Measurements from ENCODE around the gene JAM2.
"Not testable (repeated sequence)": the region's sequence is repeated elsewhere in the genome, so short reads cannot be mapped to it uniquely, and the experiment has no call there.

Gene JAM2

DNA sequence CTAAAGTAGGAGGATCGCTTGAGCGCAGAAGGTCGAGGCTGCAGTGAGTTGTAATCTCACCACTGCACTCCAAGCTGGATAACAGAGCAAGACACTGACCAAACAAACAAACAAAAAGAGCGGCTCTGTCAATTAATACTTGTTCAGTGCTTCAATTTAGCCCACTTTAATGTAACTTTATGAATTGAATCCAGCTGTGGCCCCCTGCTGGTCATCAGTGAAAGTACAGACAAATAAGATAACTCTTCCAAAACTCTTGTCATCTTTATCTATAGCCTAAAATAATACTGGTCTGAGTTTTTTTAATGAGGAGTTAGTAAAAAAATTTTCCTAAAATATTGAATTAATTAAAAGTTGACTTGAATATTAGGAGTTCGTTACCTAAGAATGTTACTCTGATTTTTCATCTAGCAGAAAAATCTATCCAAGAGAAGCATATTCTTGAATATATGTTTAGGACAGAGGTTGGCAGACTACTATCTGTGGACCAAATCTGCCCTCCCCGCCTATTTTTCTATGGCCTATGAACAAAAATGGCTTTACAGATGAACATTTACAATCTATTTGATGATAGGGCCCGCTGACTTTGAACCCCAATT, 69.5 kb downstream of the JAM2 start:
- H4K20me1 ChIP-seq (ENCODE audit: insufficient read depth): no peaks in the 10 kb centered on the region

DNA sequence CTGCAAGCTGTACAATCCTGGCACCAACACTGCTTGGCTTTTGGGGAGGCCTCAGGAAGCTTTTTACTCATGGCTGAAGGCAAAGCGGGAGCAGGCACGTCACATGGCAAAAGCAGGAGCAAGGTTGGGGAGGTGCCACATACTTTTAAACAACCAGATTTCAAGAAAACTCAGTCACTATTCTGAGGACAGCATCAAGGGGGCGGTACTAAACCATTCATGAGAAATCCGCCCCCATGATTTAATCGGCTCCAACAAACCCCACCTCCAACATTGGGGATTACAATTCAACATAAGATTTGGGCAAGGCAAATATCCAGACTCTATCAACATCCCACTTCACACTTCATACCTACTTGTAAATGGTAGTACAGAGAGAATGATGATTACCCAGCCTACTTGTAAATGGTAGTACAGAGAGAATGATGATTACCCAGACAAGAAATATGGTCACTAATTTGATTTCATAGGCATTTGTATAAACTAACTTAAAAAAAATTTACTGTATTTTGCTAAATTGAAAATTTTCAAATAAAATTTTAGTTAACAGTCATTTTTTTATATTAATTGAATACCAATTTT, 70.7 kb downstream of the JAM2 start:
- no peaks in the 10 kb centered on the region for H4K20me1 ChIP-seq (ENCODE audit: insufficient read depth)
- H3K36me3 ChIP-seq (ENCODE audit: insufficient read depth): no peaks in the 10 kb centered on the region
- TF ChIP-seq, protein P1, sequence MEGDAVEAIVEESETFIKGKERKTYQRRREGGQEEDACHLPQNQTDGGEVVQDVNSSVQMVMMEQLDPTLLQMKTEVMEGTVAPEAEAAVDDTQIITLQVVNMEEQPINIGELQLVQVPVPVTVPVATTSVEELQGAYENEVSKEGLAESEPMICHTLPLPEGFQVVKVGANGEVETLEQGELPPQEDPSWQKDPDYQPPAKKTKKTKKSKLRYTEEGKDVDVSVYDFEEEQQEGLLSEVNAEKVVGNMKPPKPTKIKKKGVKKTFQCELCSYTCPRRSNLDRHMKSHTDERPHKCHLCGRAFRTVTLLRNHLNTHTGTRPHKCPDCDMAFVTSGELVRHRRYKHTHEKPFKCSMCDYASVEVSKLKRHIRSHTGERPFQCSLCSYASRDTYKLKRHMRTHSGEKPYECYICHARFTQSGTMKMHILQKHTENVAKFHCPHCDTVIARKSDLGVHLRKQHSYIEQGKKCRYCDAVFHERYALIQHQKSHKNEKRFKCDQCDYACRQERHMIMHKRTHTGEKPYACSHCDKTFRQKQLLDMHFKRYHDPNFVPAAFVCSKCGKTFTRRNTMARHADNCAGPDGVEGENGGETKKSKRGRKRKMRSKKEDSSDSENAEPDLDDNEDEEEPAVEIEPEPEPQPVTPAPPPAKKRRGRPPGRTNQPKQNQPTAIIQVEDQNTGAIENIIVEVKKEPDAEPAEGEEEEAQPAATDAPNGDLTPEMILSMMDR (conservative IDR thresholded peaks at IDR 0.05; ENCODE audit: low read depth, low read length): no peak
- H2AFZ ChIP-seq (ENCODE audit: low read depth): no peak overlapping the region
- H3K9ac ChIP-seq: no peak overlapping the region
- no peak overlapping the region for H3K4me3 ChIP-seq (IDR thresholded peaks at IDR 0.05; ENCODE audit: insufficient read depth, low read depth, low read length)
- H3K4me2 ChIP-seq: no peak overlapping the region
- no peak overlapping the region for H3K27ac ChIP-seq
- no peaks in the 10 kb centered on the region for H3K27me3 ChIP-seq (ENCODE audit: insufficient read depth, low read depth)
- no peaks in the 10 kb centered on the region for H3K79me2 ChIP-seq (ENCODE audit: insufficient read depth, low read depth)
- H3K4me1 ChIP-seq (ENCODE audit: low read depth, poor library complexity, severe bottlenecking): no peaks in the 10 kb centered on the region

More for the DNA sequence above, 69.5 kb downstream of the JAM2 start:
- TF ChIP-seq, protein P1 (conservative IDR thresholded peaks at IDR 0.05; ENCODE audit: low read depth, low read length): peak; percentile 95
- no peaks in the 10 kb centered on the region for H3K79me2 ChIP-seq (ENCODE audit: insufficient read depth, low read depth)
- H3K4me1 ChIP-seq (ENCODE audit: low read depth, poor library complexity, severe bottlenecking): no peaks in the 10 kb centered on the region
- no peak overlapping the region for H2AFZ ChIP-seq (ENCODE audit: low read depth)
- no peak overlapping the region for H3K9ac ChIP-seq
- no peaks in the 10 kb centered on the region for H3K27me3 ChIP-seq (ENCODE audit: insufficient read depth, low read depth)
- H3K27ac ChIP-seq: no peak overlapping the region
- no peak overlapping the region for H3K4me3 ChIP-seq (IDR thresholded peaks at IDR 0.05; ENCODE audit: insufficient read depth, low read depth, low read length)
- no peaks in the 10 kb centered on the region for H3K36me3 ChIP-seq (ENCODE audit: insufficient read depth)
- H3K4me2 ChIP-seq: no peak overlapping the region

DNA sequence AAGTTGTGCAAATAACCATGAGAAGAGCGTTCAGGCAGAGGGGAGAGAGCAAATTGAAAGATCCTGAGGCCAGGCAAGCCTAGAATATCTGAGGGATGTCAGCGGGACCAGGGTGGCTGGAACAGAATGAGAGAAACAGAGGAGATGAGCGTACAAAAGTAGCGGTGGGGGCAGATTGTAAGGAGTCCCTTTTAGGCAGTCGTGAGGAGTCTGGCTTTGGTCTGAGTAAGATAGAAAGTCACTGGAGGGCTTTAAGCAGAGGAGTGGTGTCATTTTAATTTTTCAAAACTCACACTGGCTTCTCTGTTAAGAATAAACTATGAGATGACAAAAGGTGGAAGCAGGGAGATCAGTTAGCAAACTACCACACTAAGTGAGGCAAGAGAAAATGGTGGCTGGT, 71.5 kb downstream of the JAM2 start:
- Histone ChIP-seq H3K27me3 (ENCODE audit: insufficient read depth, low read depth) (no peaks in the 10 kb centered on the region), H2AFZ (ENCODE audit: low read depth) (no peak overlapping the region), H3K36me3 (ENCODE audit: insufficient read depth) (no peaks in the 10 kb centered on the region), H3K4me1 (ENCODE audit: low read depth, poor library complexity, severe bottlenecking) (no peaks in the 10 kb centered on the region), H3K27ac (no peak overlapping the region), H3K4me3 (IDR thresholded peaks at IDR 0.05; ENCODE audit: insufficient read depth, low read depth, low read length) (no peak overlapping the region), H4K20me1 (ENCODE audit: insufficient read depth) (no peaks in the 10 kb centered on the region), H3K4me2 (no peak overlapping the region), H3K79me2 (ENCODE audit: insufficient read depth, low read depth) (no peaks in the 10 kb centered on the region), H3K9ac (no peak overlapping the region)
- TF ChIP-seq, protein P1 (conservative IDR thresholded peaks at IDR 0.05; ENCODE audit: low read depth, low read length): no peak

DNA sequence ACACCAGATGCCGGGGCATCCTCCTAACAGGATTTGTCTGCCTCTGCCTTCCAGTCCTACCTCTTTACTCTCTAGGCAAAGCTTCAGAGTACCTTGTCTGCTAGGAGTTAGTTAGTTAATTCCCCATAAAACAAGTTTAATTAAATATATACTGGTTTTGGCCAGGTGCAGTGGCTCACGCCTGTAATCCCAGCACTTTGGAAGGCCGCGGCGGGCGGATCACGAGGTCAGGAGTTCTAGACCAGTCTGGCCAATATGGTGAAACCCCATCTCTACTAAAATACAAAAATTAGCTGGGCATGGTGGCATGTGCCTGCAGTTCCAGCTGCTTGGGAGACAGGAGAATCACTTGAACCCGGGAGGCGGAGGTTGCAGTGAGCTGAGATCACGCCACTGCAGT, 75.0 kb downstream of the JAM2 start:
- not testable (repeated sequence) for H3K36me3 ChIP-seq (ENCODE audit: insufficient read depth); H2AFZ ChIP-seq (ENCODE audit: low read depth); H3K27ac ChIP-seq

DNA sequence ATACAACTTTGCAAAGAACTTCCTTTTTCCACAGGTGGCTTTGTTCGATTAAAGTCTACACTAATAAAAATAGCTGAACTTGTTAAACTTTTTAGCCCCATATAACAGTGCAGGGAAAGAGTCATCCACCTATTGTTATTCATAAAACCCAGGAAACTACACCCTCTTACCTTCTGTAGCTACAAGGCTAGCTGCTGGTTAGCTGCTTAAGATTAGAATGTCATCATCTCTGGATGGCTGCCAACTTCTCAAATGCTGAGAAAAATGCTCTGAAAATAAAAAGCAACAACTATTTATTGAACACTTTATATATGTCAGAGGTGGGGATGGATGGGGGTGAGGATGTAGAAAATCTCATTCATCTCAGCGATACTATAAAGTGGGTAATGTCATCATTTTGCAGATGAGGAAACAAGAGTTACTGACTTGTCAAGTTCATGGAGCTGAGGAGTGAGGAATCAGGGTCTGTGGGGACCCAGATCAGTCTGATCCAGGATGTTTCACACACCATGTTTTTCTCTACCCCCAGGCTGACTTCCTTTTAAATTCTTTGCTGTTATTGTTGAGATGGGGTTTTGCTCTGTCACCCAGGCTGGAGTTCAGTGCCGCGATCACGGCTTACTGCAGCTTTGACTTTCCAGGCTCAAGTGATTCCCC, 78.6 kb downstream of the JAM2 start:
- Histone ChIP-seq H4K20me1 (ENCODE audit: insufficient read depth) (no peaks in the 10 kb centered on the region), H3K79me2 (ENCODE audit: insufficient read depth, low read depth) (no peaks in the 10 kb centered on the region), H2AFZ (ENCODE audit: low read depth) (no peak overlapping the region), H3K27ac (no peak overlapping the region), H3K27me3 (ENCODE audit: insufficient read depth, low read depth) (no peaks in the 10 kb centered on the region), H3K4me1 (ENCODE audit: low read depth, poor library complexity, severe bottlenecking) (no peaks in the 10 kb centered on the region), H3K36me3 (ENCODE audit: insufficient read depth) (no peaks in the 10 kb centered on the region), H3K4me2 (no peak overlapping the region), H3K4me3 (IDR thresholded peaks at IDR 0.05; ENCODE audit: insufficient read depth, low read depth, low read length) (no peak overlapping the region), H3K9ac (no peak overlapping the region)
- TF ChIP-seq, protein P1 (conservative IDR thresholded peaks at IDR 0.05; ENCODE audit: low read depth, low read length): no peak

More for the DNA sequence above, 75.0 kb downstream of the JAM2 start:
- not testable (repeated sequence) for H3K27me3 ChIP-seq (ENCODE audit: insufficient read depth, low read depth); H4K20me1 ChIP-seq (ENCODE audit: insufficient read depth); H3K9ac ChIP-seq; H3K4me1 ChIP-seq (ENCODE audit: low read depth, poor library complexity, severe bottlenecking); H3K79me2 ChIP-seq (ENCODE audit: insufficient read depth, low read depth); H3K4me3 ChIP-seq (IDR thresholded peaks at IDR 0.05; ENCODE audit: insufficient read depth, low read depth, low read length); H3K4me2 ChIP-seq
